ENCODE data around the gene MARCHF11. TPM values are rescaled to one million over a fixed set of nuclear protein-coding genes. Genes with fewer than 3 reads are reported as not detected.

MARCHF11 gene
- total and polyA plus RNA-seq, 2 of the 8 experiments (the other 6 are each of a cell fraction or from before 2014, with no cell fraction given): 0.27 to 0.82 TPM

GRCh38 chr5:16179936-16180788 lies 571 bp upstream of the MARCHF11 start (continued):
- TF ChIP-seq, protein P1, sequence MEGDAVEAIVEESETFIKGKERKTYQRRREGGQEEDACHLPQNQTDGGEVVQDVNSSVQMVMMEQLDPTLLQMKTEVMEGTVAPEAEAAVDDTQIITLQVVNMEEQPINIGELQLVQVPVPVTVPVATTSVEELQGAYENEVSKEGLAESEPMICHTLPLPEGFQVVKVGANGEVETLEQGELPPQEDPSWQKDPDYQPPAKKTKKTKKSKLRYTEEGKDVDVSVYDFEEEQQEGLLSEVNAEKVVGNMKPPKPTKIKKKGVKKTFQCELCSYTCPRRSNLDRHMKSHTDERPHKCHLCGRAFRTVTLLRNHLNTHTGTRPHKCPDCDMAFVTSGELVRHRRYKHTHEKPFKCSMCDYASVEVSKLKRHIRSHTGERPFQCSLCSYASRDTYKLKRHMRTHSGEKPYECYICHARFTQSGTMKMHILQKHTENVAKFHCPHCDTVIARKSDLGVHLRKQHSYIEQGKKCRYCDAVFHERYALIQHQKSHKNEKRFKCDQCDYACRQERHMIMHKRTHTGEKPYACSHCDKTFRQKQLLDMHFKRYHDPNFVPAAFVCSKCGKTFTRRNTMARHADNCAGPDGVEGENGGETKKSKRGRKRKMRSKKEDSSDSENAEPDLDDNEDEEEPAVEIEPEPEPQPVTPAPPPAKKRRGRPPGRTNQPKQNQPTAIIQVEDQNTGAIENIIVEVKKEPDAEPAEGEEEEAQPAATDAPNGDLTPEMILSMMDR (IDR thresholded peaks at IDR 0.05; ENCODE audit: control extremely low read depth in 1 of 3, insufficient read depth in 1 of 3, low read depth in 1 of 3, low read length in 3 of 3): no peak
- no peak for TF ChIP-seq RAD21 (IDR thresholded peaks at IDR 0.05 in 1 of 2, conservative IDR thresholded peaks at IDR 0.05 in 1 of 2; ENCODE audit: low read depth in 2 of 2, low read length in 2 of 2)
- TF ChIP-seq SIN3A (conservative IDR thresholded peaks at IDR 0.05 in 1 of 2, IDR thresholded peaks at IDR 0.05 in 1 of 2; ENCODE audit: low read depth in 1 of 2, low read length in 2 of 2): no peak
- TF ChIP-seq CBX5 (IDR thresholded peaks at IDR 0.05; ENCODE audit: low read depth, low read length): no peak

Data from H1 (cell line).